Measurements from ENCODE around the gene ATAD3A.

DNA sequence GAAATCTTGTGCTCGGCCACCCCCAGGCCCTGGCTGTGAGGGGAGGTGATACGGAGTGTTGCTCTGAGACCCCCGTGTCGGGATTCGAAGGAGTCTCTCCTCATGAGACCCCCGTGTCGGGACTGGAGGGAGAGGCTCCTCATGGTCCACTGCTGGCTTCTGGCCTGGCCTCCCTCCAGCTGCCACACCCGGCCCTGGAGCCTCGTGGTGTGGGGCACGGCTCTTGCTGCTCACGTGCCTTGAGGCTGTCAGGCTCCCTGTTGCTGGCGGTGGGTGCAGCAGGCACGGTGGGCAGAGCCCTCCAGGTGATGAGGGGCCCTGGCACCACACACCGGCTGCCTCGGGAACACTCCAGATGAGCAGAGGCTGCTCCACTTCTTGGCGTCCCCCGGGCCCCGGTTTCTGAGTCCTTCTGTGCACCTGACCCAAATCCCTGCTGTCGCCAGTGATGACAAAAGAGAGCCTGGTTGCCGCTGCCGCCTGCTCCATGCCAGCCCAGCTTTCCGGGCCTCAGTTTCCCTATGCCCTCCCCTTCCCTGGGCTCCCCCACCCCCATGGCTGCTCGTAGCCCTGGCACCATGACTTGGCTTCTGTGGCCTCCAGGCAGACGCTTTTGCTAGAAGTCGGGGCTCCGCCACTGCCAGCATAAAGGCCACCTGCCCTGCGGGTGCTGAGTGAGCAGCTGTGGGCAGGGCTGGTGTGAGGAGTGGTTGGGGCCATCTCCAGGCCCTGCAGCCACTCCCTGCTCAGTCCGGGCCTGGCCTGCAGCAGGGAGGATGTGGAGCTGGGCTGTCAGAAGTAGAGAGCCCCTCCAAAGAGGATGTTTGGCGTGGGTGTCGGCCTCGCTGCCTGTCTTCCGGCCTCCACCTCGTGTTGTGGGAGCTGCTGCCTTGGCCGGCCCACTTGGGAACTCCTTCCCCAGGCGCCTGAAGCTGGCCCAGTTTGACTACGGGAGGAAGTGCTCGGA is 16.6 kb downstream of the ATAD3A start:
- TF ChIP-seq, protein P1, sequence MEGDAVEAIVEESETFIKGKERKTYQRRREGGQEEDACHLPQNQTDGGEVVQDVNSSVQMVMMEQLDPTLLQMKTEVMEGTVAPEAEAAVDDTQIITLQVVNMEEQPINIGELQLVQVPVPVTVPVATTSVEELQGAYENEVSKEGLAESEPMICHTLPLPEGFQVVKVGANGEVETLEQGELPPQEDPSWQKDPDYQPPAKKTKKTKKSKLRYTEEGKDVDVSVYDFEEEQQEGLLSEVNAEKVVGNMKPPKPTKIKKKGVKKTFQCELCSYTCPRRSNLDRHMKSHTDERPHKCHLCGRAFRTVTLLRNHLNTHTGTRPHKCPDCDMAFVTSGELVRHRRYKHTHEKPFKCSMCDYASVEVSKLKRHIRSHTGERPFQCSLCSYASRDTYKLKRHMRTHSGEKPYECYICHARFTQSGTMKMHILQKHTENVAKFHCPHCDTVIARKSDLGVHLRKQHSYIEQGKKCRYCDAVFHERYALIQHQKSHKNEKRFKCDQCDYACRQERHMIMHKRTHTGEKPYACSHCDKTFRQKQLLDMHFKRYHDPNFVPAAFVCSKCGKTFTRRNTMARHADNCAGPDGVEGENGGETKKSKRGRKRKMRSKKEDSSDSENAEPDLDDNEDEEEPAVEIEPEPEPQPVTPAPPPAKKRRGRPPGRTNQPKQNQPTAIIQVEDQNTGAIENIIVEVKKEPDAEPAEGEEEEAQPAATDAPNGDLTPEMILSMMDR (IDR thresholded peaks at IDR 0.05): no peak
- no peak for TF ChIP-seq POLR2A (IDR thresholded peaks at IDR 0.05)
